Stimulated activated CD4-positive, alpha-beta T cell treated with anti-CD3 and anti-CD28 coated beads, Interleukin-4, amount 100 ng/mL, for 48 hours (primary cell): Measurements from ENCODE around the gene JAM3.
A peak's percentile ranks its signal among the peaks of the same experiment; 100 is the strongest.
"Not testable (repeated sequence)": the region's sequence is repeated elsewhere in the genome, so short reads cannot be mapped to it uniquely, and the experiment has no call there.

Experiments
- DNase-seq, 2 donors: peaks; one replicate each; pipeline ENCODE4 v3.0.0-alpha.2; 2020; ENCODE audit warnings: low read depth in 2 of 2

The JAM3 gene

DNA sequence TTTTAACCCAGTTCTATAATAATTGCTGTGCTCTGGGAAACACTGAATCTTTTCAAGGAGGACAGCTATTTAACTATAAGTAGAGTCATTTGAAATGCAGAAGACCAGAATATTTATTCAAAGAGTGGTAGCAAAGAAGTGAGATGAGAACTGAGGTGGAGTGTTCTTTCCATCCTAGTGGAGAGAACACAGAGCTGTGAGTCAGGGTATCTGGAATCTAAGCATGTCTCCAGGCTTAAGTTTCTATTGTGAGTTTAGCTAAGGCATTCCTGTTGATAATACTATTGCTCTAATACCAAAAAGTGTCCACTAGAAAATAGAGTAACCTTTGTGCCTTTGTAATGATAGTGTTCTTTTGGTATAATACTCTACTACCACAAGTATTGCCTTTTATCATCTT, 32.4 kb downstream of the JAM3 start:
- no peak for DNase-seq

DNA sequence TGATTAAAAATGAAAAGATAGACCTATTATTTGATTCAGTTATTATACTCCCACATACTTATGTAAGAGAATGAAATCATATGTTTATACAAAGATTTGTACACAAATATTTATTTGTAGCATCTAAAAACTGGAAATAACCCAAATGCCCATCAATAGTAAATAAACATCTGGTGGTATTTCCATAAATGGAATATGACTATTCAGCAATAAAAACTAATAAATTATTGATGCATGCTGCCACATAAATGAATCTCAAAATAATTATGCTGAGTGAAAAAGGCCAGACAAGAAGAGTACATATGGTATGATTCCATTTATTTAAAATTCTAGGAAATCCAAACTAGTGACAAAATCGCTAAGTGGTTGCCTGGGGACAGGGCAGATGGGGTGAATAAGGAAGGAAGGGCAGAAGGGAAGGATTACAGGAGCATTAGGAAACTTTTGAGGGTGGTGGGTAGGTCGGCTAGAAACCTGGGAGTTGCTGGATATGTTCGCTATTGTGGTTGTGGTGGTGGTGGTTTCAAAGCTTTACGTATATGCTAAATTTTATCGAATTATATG, 41.5 kb downstream of the JAM3 start:
- DNase-seq, result no peak

DNA sequence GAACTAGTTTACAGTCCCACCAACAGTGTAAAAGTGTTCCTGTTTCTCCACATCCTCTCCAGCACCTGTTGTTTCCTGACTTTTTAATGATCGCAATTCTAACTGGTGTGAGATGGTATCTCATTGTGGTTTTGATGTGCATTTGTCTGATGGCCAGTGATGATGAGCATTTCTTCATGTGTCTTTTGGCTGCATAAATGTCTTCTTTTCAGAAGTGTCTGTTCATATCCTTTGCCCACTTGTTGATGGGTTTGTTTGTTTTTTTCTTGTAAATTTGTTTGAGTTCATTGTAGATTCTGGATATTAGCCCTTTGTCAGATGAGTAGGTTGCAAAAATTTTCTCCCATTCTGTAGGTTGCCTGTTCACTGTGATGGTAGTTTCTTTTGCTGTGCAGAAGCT, 44.9 kb downstream of the JAM3 start:
- DNase-seq, result not testable (repeated sequence)

DNA sequence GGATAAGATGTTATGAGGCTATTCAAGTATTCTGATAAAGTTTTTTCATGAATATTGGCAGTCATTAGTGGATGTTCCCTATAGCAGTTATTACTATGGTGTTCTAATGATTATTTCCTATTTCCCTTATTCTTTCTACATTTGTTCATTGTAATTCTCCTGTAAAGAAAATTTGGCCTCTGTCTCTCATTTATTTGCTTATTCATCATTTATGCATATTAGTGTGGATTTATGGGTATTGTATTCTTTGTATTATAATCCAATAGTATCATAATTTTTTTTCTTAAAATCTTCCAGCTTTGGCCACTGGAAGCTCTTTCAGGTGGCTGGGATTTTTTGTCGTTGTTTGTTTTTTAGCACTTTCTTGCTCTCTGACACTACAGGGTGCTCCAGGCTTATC, 47.3 kb downstream of the JAM3 start:
- DNase-seq, result no peak

DNA sequence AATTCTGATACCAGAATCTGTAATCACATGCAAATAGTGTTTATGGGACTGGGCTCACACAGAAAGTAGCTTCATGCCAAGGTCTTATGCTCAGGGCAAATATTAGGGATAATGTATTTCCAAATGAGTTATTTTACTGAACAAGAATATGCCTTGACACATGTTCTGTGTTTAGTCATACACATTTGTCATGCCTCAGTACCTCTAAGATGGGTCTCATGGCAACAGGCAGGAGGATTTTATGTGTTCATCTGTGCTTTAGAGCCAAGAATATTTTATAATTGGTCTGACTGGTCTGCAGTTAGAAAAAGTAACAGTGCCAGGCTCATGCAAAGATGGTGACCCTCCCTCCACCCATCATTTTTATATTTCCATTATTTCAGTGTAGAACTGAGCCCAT, 49.1 kb downstream of the JAM3 start:
- no peak for DNase-seq

DNA sequence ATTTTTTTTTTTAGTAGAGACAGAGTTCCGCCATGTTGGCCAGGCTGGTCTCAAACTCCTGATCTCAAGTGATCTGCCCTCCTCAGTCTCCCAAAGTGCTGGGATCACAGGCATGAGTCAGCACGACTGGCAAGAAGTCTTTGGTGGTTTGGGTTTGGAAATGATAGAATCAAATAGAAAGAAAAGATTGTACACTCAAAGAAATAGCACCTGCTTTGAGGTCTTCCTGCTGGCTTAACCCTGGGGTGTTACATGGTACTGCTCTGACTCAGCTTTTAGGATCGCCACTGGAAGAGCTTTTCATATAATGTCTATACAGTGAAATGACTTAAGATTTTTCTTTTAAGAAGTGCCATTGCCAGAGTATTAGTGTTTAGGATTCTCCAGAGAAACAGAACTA, 50.2 kb downstream of the JAM3 start:
- no peak for DNase-seq

DNA sequence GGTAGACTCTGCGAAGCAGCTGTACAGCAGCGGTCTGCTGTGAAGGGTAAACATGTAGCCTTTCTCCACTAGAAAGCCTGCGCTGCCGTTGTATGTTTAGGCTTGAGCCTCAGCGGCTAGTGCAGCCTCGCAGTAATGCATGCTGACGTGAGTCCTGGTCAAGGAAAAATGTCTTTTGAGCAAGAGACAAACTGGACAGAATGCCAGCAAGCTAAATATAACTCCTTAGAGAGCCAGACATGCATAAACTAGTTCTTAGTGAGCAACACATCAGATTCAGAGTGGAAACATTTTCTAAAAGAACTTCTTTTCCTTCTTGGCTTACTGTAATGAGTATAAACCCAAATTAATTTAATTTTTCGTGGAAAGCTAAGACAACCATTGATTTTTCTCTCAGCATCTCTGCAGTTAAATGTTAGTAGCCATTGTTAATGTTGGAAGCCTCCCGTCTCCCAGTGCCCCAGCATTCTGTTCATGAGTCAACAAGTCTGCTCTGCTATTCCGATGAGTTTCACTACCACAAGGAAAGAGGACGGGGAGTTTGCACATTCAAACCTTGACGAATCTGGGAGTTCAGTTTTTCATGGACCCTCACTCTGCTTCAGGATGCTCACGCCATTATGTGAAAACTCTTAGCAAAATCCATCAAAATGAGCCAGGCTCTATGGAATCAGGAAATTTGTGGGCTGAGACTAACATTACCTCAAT, 51.4 kb downstream of the JAM3 start:
- no peak for DNase-seq

DNA sequence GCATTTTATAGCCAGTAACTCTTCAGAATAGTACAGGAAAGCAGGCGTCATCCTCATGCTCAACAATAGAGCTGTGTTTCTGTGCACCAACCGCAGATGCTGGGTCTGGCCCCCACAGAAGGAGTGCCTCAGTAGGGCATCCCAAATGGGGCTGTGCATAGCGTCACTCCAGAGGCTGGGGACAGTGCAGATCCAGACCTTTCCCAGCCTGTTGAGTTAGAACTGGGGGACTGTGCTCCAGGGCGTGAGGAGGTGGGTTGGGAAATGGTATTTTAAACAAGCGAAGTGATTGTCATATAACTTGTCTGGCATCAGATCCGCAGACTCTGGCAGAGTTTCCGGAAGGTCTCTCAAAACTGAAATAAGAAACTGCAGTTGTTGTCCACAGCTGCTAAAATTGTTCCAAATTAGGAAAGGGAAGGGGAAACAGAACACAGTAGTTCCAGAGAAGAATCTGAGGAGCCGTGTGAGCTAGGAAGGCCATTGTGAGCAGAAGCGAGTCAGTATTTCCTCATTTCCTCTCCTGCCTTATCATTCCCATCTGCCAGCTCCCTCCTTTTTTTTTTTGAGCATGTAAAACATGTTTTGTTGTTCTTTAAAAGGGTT, 52.2 kb downstream of the JAM3 start:
- DNase-seq, result no peak

DNA sequence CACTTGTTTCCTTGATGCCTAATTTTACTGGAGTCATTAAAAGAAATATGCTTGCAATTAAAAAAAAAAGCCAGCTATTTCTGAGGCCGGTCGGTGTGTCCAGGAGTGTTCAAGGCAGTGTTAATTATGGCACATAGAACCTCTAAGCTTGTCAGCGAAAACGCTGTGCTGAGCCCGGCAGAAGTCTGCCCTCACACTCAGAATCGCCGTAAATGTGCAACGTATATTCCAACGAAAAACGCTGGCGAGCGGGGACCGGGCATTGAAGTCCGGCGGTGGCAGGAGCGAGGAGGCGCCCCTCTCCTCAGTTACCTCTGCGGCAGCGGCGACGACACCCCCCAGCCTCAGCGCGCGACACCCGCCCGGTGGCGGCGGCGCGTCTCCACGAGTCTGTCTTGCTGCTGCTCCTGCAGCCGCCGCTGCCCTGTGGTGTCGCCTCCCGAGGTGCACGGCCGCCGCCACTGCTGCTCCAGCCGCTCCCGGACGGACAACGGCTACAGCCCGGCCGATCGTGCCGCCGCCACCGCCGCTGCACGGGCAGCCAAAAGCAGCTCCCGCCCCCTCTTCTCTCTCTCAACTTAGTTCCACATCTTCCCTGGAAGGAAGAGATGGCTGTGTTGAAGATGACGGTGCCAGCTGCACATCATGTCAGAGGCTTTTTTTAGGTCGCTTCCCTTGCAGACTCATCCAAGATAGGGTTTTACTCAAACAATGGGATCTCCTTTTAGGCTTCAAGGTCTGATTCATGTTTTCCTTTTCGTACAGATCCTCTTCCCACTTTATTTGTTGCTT, 56.0 kb downstream of the JAM3 start:
- no peak for DNase-seq

DNA sequence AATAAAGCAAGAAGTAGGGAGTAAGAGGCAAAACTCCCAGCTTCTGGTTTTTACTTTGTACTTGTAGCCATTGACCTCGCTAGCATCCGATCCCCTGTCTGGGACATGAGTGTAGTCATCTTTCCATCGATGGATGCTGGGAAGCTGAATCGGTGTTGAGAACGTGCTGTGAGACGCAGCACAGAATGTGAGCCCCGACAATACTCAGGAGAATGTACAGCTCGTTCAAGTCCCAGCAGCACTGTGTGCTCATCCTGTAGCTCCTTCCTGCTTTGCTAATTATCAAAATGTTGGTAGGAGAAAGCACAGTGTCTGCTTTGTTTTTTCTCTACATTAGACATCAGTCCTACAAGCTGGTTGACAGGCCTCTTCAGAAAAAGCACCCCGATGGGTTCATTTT, 56.6 kb downstream of the JAM3 start:
- no peak for DNase-seq

DNA sequence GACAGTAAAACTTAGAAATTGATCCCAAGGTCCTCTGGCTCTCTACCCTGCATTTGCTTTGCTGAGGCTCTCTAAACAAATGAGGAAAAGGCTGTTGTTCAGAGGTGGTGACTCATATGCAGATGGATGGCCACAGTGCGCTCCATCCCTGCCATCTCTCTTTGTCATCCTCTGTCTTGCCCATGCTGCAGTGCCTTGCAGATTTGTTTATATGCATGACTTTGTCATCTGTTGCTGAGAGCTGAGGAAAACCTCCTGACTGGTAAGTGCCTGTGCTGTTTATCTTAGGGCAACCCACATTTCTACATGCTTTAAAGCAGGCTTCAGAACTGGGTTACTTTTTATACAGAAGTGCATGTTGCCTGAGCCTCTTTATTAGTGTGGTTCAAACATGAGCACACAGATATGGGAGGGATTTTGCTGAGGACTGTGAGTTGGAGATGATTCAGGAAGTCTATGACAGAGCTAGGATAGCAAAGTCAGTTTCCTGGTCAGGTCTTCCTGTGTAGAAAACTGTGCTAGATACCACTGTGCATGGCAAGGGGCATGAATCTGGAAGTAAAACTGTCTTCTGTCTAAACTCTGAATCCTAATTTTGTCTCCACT, 57.4 kb downstream of the JAM3 start:
- no peak for DNase-seq

DNA sequence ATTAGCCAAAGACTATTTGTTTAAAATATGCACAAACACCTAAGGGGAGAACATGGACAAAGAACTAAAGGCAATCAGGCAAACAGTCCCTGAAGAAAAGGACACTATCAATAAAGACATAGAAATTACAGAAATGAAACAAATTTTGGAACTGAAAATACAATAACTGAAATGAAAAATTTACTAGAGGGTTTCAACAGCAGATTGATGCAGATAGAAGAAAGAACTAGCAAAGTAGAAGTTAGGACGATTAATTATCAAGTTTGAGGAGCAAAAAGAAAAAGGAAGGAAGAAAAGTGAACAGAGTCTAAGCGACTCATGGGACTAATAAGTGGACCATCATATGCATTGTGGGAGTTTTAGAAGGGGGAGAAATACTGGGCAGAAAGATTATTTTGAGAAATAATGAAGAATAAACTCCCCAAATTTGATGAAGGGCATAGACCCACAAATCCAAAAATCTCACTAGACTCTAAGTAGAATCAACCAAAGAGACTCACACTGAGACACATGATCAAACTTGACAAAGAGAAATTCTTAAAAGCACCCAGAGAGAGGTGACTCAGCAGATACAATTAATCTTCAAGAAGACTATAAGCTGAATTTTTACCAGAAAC, 62.9 kb downstream of the JAM3 start:
- DNase-seq, result no peak

DNA sequence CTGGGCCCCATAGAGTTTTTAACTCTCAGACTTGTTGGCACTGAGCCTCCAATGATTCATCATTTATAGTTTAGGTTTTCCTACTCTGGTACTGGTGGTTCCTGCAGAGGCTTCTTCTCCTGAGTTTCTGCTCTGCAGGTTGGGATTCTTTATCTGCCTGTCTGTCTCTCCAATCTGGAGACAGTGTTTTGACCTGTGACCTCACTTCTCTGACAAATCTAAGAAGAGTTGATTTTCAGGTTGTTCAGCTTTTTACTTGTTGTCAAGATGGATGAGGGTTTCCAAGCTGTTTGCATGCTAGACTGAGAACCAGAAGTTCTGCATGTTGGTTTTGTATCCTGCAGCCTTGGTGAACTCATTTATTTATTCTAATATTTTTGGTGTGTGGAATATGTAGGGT, 63.9 kb downstream of the JAM3 start:
- DNase-seq, result no peak

DNA sequence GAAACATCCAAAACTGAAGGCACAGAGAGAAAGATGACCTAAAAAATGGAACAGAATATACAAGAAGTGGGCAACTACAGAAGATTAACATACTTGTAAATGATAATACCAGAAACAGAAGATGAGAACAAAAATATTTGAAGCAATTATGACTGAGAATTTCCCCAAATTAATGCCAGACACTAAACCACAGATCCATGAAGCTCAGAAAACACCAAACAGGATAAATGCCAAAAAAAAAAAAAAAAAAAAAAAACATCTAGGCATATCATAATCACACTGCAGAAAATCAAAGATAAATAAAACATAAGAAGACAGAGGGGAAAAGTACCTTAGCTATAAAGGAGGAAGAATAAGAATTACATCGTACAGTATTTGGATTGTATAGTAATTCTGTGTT, 65.3 kb downstream of the JAM3 start:
- DNase-seq, result no peak

DNA sequence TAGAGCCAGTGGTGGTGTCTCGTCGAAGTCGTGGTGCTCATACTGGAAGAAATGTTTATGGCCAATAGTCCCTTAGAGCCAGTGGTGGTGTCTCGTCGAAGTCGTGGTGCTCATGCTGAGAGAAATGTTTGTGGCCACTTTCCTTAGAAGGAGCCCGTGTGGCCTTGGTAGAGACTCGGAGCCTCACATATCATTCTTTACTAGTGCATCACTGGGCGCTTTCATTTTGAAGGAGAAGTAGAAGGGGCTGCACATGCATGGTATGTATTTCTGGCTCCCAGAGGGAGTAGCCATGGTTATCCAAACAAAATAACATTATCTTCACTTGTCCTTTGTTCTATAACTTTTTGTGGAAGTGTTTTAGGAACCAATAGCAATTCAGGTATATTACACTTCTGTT, 69.5 kb downstream of the JAM3 start:
- DNase-seq, result no peak

DNA sequence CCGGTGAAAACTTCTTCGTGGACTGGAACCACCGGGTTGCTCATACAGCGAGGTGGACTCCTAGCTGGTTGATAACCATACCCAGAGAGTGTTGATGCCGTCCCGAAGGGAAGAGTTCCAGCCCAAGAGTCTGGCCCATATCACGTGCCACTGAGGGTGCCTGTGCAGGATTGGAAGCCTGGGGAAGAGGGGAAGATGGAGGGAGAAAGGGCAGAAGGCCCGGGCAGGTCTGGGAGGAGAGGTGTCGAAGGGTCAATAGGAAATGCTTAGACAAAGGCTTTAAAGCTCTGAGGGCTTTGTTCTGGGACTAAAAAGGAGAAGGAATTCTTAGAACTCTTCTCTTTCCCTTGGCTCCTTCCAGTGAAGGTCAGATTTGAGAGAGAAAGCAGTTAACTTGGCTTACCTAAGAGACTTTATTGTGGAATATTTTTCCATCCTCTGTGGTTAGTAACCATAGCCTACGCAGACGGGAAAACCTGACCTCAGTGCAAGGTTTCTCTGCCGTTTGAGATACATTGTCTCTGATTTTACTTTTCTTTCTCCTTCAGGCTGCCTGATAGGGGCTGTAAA, 70.5 kb downstream of the JAM3 start:
- no peak for DNase-seq

DNA sequence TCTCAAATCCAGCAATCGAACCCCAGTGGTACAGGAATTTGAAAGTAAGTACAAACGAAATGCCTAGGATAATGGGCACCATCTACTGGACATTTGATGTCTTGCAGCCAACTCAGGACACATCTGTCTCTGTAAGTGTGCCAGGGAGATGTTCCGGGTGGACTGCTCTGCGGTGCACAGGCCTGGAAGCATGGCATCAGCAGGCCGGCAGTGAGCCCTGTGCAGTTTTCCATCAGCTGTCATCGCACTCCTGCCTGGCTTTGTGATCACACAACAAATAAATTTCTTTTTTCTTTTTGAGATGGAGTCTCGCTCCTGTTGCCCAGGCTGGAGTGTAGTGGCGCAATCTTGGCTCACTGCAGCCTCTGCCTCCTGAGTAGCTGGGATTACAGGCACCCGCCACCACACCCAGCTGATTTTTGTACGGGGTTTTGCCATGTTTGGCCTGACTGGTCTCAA, 71.0 kb downstream of the JAM3 start:
- DNase-seq, result peak; percentile 14 to 20

DNA sequence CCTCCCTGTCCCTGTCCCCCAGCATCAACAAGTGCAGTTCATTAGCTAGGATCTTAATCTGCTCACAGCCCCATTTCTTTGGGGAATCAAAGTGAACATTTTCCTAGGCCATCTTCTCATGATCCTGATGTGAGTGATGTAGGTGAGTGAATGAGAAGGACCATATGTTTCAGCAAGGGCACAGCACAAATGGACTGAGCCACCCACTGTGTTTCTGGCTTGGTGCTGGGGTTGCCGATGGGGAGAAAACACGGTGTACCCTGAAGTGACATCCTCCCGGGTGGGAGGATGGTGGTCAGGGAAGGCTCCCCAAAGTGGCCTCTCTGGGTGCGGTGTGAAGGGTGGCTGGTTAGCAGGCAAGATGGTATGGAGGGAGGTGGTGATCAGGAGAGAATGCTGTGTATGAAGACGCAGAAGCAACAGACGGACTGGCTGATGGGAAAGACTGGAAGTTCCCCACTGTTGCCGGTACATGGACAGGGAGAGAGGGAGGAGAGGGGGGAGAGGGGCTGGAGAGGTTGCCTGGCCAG, 72.2 kb downstream of the JAM3 start:
- DNase-seq, result no peak

DNA sequence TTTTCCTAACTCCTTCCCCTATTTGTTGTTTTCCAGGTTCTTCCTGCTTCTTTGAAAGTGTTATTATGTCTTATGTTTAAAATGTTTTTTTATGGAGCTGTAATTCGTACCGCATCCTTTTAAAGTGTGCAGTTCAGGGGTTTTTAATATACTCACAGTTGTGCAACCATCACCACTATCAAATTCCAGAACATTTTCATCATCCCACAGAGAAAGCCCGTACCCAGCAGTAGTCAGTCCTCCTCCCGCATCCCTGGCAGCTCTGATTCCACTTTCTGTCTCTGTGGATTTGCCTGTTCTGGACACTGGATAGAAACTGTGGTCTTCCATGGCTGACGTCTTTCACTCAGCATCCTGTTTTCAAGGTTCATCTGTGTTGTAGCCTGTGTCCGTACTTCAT, 73.7 kb downstream of the JAM3 start:
- DNase-seq, result no peak

DNA sequence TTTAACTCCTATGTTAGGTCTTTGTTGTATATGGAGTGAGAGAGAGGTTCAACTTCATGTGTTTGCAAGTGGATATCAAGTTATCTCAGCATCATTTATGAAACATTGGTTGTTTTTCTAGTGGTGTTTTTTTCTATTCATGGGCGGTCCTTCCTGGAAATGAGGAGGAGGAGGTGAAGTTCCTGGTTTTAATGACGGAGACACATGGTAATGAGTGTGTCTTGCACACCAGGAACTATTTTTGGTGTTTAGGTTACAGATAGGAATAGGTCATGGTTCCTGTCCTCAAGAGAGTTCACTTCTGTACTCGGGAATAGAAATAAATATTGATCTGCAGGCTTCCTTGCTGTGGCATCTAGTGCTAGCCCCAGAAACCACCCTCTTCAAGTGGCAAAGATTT, 74.9 kb downstream of the JAM3 start:
- DNase-seq, result no peak

DNA sequence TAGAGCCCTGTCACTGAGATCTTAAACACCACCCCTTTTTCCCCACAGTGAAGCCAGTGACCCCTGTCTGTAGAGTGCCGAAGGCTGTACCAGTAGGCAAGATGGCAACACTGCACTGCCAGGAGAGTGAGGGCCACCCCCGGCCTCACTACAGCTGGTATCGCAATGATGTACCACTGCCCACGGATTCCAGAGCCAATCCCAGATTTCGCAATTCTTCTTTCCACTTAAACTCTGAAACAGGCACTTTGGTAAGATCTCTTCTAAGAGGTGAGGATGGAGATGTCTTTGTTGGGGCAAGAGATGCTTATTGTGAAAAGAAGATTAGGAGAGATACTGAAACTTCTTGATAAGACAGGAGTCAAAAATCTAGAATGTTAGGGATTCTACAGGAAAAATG, 75.9 kb downstream of the JAM3 start:
- DNase-seq, result no peak
